HepG2 (cell line): ENCODE data around the gene RMDN2. TPM values are rescaled to one million over a fixed set of nuclear protein-coding genes. Genes with fewer than 3 reads are reported as not detected.

ENCODE experiments used
- LCORL ChIP-seq, 2 experiments: fragments of 450-650 bp in 1 of 2; sonication (generic) in 1 of 2; formaldehyde crosslinking in 1 of 2; IDR thresholded peaks; 2 replicates each; pipeline versions ENCODE4 v1.5.0 to v1.6.1; 2017 to 2020; ENCODE audit warnings: antibody characterized with exemption in 1 of 2, missing genetic modification reagents in 1 of 2
- PHF5A ChIP-seq: IDR thresholded peaks from one replicate; pipeline ENCODE4 v1.6.1; 2018; ENCODE audit warnings: low read depth, missing genetic modification reagents; ENCODE audit not compliant: unreplicated experiment
- POGK ChIP-seq: sonication (generic); formaldehyde crosslinking; conservative IDR thresholded peaks from 2 replicates; pipeline ENCODE4 v1.8.0; 2022; ENCODE audit warnings: mild to moderate bottlenecking, moderate library complexity, missing genetic modification reagents
- ZBTB10 ChIP-seq: sonication (generic); formaldehyde crosslinking; IDR thresholded peaks from 2 replicates; pipeline ENCODE4 v1.4.0; 2020; ENCODE audit warnings: missing genetic modification reagents, borderline replicate concordance
- ZMYM4 ChIP-seq: sonication (generic); formaldehyde crosslinking; IDR thresholded peaks from 2 replicates; pipeline ENCODE4 v1.8.1; 2023; ENCODE audit warnings: mild to moderate bottlenecking, missing genetic modification reagents
- ZNF143 ChIP-seq: sonication (generic); formaldehyde crosslinking; IDR thresholded peaks from 2 replicates; pipeline ENCODE4 v1.4.0; 2020; ENCODE audit warnings: missing genetic modification reagents
- ZNF337 ChIP-seq: sonication (generic); formaldehyde crosslinking; IDR thresholded peaks from 2 replicates; pipeline ENCODE4 v1.5.1; 2020; ENCODE audit warnings: missing genetic modification reagents, low read depth, mild to moderate bottlenecking, borderline replicate concordance
- ZNF709 ChIP-seq: sonication (generic); formaldehyde crosslinking; IDR thresholded peaks from 2 replicates; pipeline ENCODE4 v1.5.0; 2020; ENCODE audit warnings: mild to moderate bottlenecking, missing genetic modification reagents
- polyA plus RNA-seq, 8 experiments: library from polyadenylated mRNA; depleted of rRNA in 3 of 8; stranded (reverse) in 7 of 8; unstranded in 1 of 8; fragments of >200 nt; fragmentation: Illumina TruSeq in 4 of 8; extraction: Trizol in 4 of 8; gene quantifications; 2 replicates each; pipeline versions ENCODE4 v1.2.1 to v1.2.3, GENCODE V29; 2011 to 2016; ENCODE audit warnings: low read depth in 4 of 8, missing spikeins in 1 of 8, mixed read lengths in 1 of 8; ENCODE audit not compliant: insufficient read depth in 1 of 8
- total RNA-seq, 5 experiments: library from RNA; depleted of rRNA; stranded (reverse); fragments of >200 nt; fragmentation: Illumina TruSeq; extraction: Trizol; gene quantifications; 2 replicates each; pipeline ENCODE4 v1.2.3, GENCODE V29; 2016; ENCODE audit warnings: low read depth in 1 of 5
- TF ChIP-seq, protein P1 (sequence below): IDR thresholded peaks from 2 replicates; pipeline ENCODE4 v1.6.1; 2016; ENCODE audit warnings: control low read depth
- TF ChIP-seq, protein P2 (sequence below): sonication (generic); formaldehyde crosslinking; conservative IDR thresholded peaks from 2 replicates; pipeline ENCODE4 v1.8.1; 2023; ENCODE audit warnings: missing genetic modification reagents
- TF ChIP-seq, protein P3 (sequence below): sonication (generic); formaldehyde crosslinking; conservative IDR thresholded peaks from 2 replicates; pipeline ENCODE4 v1.8.0; 2022; ENCODE audit warnings: missing genetic modification reagents
- TF ChIP-seq, protein P4 (sequence below), 2 experiments: sonication (generic) in 1 of 2; formaldehyde crosslinking in 1 of 2; IDR thresholded peaks; 2 replicates each; pipeline versions ENCODE4 v1.4.0 to v1.6.1; 2018 to 2020; ENCODE audit warnings: missing genetic modification reagents in 2 of 2, borderline replicate concordance in 1 of 2, low read depth in 1 of 2, mild to moderate bottlenecking in 1 of 2, missing biosample characterization in 1 of 2
- TF ChIP-seq, protein P5 (sequence below): sonication (generic); formaldehyde crosslinking; IDR thresholded peaks from 2 replicates; pipeline ENCODE4 v1.4.0; 2020; ENCODE audit warnings: missing genetic modification reagents

RMDN2 gene
- total and polyA plus RNA-seq, 2 of the 13 experiments (the other 11 are each of a cell fraction or from before 2014, with no cell fraction given) = 2.3 to 8.9 TPM

- TF ChIP-seq, protein P1, sequence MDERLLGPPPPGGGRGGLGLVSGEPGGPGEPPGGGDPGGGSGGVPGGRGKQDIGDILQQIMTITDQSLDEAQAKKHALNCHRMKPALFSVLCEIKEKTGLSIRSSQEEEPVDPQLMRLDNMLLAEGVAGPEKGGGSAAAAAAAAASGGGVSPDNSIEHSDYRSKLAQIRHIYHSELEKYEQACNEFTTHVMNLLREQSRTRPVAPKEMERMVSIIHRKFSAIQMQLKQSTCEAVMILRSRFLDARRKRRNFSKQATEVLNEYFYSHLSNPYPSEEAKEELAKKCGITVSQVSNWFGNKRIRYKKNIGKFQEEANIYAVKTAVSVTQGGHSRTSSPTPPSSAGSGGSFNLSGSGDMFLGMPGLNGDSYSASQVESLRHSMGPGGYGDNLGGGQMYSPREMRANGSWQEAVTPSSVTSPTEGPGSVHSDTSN (CRISPR knock-in tag) = no peak
- TF ChIP-seq ZMYM4 (CRISPR knock-in tag) (peak; percentile 30; the same call in 1 of the 2 replicates), ZNF709 (CRISPR knock-in tag) (no peak), POGK (CRISPR knock-in tag) (no peak), PHF5A (CRISPR knock-in tag) (no peak), ZNF337 (no peak), LCORL (IDR thresholded peaks at IDR 0.05) (no peak), LCORL (CRISPR knock-in tag; IDR thresholded peaks at IDR 0.05) (peak; percentile 71), ZNF143 (CRISPR knock-in tag) (no peak), ZBTB10 (CRISPR knock-in tag) (no peak)
- TF ChIP-seq, protein P2, sequence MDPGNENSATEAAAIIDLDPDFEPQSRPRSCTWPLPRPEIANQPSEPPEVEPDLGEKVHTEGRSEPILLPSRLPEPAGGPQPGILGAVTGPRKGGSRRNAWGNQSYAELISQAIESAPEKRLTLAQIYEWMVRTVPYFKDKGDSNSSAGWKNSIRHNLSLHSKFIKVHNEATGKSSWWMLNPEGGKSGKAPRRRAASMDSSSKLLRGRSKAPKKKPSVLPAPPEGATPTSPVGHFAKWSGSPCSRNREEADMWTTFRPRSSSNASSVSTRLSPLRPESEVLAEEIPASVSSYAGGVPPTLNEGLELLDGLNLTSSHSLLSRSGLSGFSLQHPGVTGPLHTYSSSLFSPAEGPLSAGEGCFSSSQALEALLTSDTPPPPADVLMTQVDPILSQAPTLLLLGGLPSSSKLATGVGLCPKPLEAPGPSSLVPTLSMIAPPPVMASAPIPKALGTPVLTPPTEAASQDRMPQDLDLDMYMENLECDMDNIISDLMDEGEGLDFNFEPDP = 0 out of 2 replicates have a peak, but pooled peaks have one; percentile 82
- TF ChIP-seq, protein P3, sequence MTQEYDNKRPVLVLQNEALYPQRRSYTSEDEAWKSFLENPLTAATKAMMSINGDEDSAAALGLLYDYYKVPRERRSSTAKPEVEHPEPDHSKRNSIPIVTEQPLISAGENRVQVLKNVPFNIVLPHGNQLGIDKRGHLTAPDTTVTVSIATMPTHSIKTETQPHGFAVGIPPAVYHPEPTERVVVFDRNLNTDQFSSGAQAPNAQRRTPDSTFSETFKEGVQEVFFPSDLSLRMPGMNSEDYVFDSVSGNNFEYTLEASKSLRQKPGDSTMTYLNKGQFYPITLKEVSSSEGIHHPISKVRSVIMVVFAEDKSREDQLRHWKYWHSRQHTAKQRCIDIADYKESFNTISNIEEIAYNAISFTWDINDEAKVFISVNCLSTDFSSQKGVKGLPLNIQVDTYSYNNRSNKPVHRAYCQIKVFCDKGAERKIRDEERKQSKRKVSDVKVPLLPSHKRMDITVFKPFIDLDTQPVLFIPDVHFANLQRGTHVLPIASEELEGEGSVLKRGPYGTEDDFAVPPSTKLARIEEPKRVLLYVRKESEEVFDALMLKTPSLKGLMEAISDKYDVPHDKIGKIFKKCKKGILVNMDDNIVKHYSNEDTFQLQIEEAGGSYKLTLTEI (CRISPR knock-in tag) = no peak
- TF ChIP-seq, protein P4, sequence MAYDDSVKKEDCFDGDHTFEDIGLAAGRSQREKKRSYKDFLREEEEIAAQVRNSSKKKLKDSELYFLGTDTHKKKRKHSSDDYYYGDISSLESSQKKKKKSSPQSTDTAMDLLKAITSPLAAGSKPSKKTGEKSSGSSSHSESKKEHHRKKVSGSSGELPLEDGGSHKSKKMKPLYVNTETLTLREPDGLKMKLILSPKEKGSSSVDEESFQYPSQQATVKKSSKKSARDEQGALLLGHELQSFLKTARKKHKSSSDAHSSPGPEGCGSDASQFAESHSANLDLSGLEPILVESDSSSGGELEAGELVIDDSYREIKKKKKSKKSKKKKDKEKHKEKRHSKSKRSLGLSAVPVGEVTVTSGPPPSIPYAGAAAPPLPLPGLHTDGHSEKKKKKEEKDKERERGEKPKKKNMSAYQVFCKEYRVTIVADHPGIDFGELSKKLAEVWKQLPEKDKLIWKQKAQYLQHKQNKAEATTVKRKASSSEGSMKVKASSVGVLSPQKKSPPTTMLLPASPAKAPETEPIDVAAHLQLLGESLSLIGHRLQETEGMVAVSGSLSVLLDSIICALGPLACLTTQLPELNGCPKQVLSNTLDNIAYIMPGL (CRISPR knock-in tag; IDR thresholded peaks at IDR 0.05; ENCODE audit: borderline replicate concordance in 1 of 2, low read depth in 1 of 2) = 0 out of 4 replicates have a peak, but pooled peaks of 1 of the 2 experiments have one; percentile 22
- TF ChIP-seq, protein P5, sequence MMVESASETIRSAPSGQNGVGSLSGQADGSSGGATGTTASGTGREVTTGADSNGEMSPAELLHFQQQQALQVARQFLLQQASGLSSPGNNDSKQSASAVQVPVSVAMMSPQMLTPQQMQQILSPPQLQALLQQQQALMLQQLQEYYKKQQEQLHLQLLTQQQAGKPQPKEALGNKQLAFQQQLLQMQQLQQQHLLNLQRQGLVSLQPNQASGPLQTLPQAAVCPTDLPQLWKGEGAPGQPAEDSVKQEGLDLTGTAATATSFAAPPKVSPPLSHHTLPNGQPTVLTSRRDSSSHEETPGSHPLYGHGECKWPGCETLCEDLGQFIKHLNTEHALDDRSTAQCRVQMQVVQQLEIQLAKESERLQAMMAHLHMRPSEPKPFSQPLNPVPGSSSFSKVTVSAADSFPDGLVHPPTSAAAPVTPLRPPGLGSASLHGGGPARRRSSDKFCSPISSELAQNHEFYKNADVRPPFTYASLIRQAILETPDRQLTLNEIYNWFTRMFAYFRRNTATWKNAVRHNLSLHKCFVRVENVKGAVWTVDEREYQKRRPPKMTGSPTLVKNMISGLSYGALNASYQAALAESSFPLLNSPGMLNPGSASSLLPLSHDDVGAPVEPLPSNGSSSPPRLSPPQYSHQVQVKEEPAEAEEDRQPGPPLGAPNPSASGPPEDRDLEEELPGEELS = peak; percentile 7; the same call in 1 of the 2 replicates
These were observed 1.6 kb upstream of the RMDN2 start (continued) for GRCh38 chr2:37923308-37924055.
